Stimulated activated CD4-positive, alpha-beta T cell treated with anti-CD3 and anti-CD28 coated beads, TNF-alpha, amount 100 ng/mL, for 1 hour (primary cell): Measurements from ENCODE around the gene SETMAR.
A peak's percentile ranks its signal among the peaks of the same experiment; 100 is the strongest.
"Not testable (repeated sequence)": the region's sequence is repeated elsewhere in the genome, so short reads cannot be mapped to it uniquely, and the experiment has no call there.

ENCODE experiments used
- DNase-seq, 3 donors: peaks; one replicate each; pipeline ENCODE4 v3.0.0-alpha.2; 2020; ENCODE audit warnings: low read depth in 3 of 3, low spot score in 1 of 3

The SETMAR gene

GRCh38 chr3:4303187-4304123 is at the start of gene SETMAR:
Gene SETMAR, plus strand, starts transcription at chr3:4303369. Its CDS starts 2 bp downstream, at chr3:4303371.
- peak; percentile 38 to 72 (median 66) for DNase-seq

- DNase-seq = no peak
Measured at GRCh38 chr3:4261406-4261805, 41.8 kb upstream of the SETMAR start.

DNA sequence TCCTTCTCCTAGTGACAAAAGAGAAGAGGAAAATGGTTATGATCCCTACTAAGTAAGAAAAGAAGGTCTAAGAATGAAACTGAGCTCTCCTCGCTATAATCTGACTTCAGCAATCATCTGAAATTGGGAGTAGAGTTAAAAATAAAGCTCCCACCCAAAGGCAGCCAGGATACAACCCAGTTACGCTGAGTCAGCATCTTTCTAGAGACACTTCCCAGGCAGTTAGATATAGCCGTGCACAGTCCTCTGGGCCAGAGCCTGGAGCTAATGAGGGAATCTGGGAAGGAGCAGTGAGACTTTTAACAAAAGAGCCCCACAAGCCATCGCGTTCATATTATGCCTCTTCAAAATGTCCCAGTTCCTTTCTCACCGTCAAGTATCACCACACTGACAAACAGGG is 39.1 kb upstream of the SETMAR start:
- DNase-seq = no peak

DNA sequence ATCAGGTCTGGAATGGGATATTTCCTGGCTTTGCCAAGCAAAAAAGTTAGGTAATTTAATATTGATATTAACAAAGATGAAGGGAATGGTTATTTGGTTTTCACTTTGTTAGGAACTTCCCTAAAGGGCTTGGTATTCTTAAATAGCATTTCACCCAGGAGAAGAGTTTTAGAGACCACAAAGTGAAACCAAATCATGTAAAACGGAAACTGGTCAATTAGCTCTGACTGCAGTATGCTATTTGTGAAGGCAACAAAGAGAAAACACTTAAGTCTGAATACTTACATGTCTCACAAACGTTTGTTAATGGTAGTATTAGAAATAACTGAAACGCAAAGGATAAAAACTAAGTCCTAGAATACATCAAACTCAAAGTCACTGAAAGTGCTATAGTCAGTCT is 32.4 kb upstream of the SETMAR start:
- no peak for DNase-seq

- DNase-seq = no peak
Measured at GRCh38 chr3:4271834-4272233, 31.3 kb upstream of the SETMAR start.

DNA sequence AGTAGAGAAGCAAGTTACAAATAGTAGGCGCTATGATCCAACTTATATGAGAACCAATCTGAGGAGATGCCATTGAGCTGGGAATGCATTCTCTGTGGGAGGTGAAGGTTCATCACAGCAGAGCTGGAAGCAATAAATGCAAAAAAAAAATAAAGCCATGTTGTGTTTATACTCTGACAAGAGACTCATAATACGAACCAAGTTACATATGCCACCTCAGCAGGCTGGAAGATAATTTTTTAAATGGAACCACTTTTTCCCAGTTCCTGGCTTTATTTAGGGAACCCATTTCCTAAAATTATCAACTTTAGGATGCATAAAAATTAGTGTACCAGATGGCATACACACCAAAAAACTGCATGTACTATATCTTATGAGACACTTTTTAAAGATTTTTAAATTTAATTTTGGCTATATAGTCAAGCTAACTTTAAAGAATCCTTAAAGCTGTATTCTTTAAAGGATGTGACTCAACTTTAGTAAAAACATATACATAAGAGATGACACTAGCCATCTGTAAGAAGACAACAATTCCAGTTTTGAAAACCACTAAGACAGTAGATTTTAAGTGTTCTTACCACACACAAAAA is 23.6 kb upstream of the SETMAR start:
- DNase-seq = no peak

DNA sequence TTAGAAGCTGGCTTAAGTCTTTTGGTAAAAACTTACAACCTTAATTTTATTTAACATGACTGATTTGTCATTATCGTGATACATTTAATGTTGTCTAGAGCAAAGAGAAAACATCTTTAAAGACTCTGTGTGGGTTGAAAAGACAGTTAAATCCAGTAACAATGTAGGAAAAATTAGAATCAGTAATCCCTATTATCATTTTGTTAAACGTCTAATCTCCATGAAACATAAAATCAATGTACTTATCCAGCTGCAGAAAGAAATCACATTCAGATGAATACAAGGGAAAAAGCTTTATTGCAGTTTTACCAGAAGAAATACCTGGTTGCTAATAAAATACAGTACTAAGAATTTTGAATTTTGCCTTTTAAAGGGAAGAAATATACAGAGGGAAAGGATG is 21.2 kb upstream of the SETMAR start:
- no peak for DNase-seq

DNA sequence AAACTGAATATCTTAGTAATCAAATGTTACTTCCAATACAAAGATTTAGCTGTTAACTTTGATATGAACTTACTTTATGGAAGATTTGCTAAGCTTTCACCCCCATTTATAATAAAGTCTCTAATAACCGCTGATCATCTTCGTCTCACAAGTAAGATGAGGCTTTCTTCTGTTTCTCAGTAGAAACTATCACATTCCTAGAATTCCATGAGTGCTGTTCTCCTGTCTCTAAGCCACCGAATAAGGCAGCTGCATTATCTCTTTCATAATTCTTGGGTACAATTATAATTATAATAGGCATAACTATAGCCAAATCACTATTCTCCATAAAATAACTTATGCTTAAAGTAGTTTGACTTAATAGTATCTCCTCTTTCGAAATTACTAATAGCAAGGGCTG is 18.3 kb upstream of the SETMAR start:
- DNase-seq = no peak

- DNase-seq = no peak
Measured at GRCh38 chr3:4289044-4289443, 14.1 kb upstream of the SETMAR start.

DNA sequence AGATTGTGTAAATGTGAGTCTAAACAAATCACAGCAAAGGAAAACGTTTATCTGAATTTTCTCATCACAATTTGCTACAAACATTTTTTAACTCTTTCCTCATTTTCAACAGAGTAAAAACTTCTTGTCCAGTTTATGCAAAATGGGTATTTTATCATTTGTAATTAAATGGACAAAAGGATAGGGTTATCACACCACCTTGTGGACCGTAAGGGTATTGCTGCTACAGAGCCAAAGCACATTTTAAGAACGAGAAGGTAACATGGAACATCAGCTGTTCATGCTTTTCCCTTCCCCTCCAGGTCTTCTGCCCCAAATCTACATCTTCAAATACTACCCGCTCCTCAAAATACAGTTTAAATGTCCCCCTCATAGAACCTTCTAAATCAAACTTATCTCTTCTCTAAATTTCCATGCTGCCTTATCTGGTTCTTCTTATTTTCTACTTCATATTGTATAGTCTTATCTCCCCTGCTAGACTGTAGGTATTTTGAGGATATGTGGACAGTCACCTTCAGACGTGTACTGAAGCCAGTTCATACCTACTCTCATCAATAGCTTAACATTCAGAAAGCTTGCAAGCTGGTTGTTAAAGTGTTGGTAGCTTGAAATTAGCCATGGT is 12.8 kb upstream of the SETMAR start:
- peak in 1 of 3 donors; percentile 3 for DNase-seq

DNA sequence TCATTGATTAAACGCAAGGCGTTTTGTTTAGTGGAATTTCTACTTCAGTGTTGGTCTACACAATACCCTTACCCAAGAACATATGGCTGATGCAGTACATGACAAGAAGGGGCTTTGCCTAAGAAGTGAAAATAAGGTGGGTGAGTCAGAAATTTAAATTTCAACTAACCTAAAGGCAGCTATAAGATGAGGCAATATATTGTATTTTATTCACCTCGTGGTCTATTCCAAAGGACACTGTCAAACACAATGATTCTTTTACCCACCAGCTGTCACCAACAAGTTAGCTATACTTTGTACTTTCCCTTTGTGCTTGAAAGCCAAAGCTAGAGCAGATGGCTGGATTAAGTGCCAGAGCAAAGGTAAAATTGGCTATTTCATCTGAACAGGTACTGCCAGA is 10.9 kb upstream of the SETMAR start:
- DNase-seq = no peak

DNA sequence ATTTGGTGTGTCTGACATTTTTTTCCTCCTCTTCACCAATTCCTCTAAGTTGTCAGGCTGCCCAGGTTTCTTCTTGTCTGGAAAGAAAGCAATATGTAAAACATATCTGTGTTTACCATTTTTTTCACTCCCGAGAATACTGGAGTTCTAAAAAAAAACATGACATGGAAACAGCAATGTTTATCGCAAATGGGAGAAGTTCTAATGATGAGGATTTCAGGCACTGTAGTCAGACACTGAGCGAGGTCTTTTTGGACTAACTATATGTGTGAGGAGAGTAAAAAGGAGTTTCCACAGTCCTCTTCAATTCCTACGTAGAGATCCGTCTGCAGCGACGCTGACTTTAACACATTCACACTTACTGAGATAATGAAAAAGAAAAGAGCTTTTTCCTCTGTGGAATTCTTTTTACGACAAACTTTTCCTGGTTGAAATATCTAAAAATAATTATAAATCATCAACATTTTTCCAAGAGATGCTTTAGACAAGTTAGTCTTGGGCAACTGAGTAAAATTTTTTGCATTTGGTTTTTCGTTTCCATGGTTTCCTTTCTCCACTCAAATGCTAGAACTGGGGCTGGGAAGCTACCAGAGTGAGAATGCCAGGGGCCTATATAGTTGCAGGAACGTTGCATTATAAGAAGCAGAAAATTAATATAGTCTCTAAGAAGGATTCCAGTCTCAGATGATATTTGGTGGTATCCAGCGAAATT is 8.4 kb upstream of the SETMAR start:
- DNase-seq = no peak

- not testable (repeated sequence) for DNase-seq
Measured at GRCh38 chr3:4296454-4296853, 6.7 kb upstream of the SETMAR start.

GRCh38 chr3:4297486-4297885 is 5.7 kb upstream of the SETMAR start:
- no peak for DNase-seq

- DNase-seq = no peak
Measured at GRCh38 chr3:4302747-4303146, 422 bp upstream of the SETMAR start.

DNA sequence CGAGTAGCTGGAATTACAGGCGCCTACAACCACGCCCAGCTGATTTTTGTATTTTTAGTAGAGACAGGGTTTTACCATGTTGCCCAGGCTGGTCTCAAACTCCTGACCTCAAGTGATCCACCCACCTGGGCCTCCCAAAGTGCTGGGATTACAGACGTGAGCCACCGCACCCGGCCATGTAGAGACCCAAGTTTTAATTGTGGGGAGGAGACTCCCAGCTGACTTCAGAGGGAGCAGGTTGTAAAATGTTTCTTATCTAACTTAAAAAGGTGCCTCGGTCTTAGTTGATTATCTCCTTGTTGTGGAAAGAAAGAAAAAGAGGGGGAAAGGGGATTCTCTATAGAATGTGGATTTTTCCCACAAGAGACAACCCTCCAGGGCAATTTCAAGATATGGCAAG is 2.0 kb downstream of the SETMAR start:
- not testable (repeated sequence) for DNase-seq

DNA sequence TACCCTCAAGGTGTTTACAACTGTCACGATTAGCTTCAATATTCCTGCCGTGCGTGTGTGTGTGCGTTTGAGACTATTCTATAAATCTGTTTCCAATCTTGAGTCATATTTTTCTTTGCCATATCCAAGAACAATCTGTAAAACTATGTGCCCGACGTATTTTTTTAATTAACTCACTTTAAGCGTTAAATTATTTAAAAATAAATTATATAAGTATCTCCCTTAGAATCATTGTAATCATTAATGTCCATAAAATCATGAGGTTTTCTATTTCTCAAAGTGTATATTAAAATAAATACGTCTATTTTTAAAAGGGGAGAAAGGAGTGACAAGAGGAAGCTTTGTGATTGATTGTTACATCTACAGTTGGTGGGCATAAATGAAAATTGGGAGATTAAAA is 2.9 kb downstream of the SETMAR start:
- no peak for DNase-seq

GRCh38 chr3:4306860-4307259 is 3.7 kb downstream of the SETMAR start:
- no peak for DNase-seq

DNA sequence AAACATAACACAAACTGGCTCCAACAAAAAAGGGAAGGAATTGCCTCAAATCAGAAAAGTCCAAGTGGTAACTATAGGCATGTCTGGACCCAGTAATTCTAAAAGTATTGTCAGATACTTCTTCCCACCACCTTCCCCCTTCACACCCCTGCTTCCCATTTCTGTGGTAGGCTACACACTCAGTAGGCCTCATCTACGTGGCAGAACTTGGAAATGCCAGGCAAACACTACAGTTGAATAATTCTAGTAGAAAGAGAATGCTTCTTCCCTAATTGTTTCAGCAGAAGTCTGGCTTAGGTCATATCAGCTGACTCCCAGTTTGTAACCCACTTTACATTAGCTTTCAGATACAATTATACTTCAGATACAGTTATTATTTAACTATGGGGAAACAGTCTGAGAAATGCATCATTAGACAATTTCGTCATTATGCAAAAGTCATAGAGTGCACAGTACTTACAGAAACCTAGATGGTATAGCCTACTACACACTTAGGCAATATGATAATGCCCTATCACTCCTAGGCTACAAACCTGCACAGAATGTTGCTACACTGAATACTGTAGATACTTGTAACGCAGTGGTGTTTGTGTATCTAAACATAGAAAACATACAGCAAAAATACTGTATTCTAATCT is 6.4 kb downstream of the SETMAR start:
- DNase-seq = no peak

DNA sequence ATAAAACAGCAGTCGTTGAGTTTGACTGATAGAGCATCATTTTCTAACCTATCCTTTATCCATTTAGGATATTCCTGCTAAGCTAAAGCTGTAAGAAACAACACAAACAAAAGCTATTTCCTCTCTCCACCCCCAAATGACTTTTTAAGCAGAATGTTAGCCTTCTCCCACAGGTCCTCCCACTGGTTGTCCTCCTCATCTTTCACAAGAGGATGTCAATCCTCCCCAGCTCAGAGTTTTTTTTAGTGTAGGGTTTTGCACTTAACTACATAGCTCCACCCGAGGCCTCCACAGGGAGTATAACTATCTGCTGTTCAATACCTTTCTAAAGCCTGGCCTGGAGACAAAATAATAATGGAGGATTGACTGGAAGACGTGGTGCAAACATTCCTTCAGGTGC is 7.8 kb downstream of the SETMAR start:
- DNase-seq = no peak

GRCh38 chr3:4311496-4311895 is 8.3 kb downstream of the SETMAR start:
- DNase-seq = no peak
